Limb (tissue), 2 donors: ENCODE results near the gene ADD1.

Source experiments
- DNase-seq, 2 donors: peaks; one replicate each; pipeline ENCODE4 v3.0.0-alpha.2; 2016; ENCODE audit errors: extremely low spot score in 2 of 2

ADD1 gene

GRCh38 chr4:2805712-2806389 is 37.8 kb upstream of the ADD1 start:
- DNase-seq = no peak

GRCh38 chr4:2806390-2807355 is 37.0 kb upstream of the ADD1 start:
- peak in 1 of 2 donors; percentile 63 for DNase-seq

GRCh38 chr4:2807571-2807970 is 36.1 kb upstream of the ADD1 start:
- no peak for DNase-seq

GRCh38 chr4:2808001-2808400 is 35.6 kb upstream of the ADD1 start:
- DNase-seq = no peak

GRCh38 chr4:2809610-2810180 is 33.9 kb upstream of the ADD1 start:
- DNase-seq = no peak

- DNase-seq = no peak
Observed at GRCh38 chr4:2810388-2810787, 33.3 kb upstream of the ADD1 start.

GRCh38 chr4:2811830-2812611 is 31.6 kb upstream of the ADD1 start:
- peak in 1 of 2 donors; percentile 49 for DNase-seq

- peak in 1 of 2 donors; percentile 60 for DNase-seq
Observed at GRCh38 chr4:2812612-2813354, 30.9 kb upstream of the ADD1 start.

GRCh38 chr4:2813446-2814405 is 29.9 kb upstream of the ADD1 start:
- no peak for DNase-seq

- DNase-seq = no peak
Observed at GRCh38 chr4:2814627-2815270, 28.9 kb upstream of the ADD1 start.

- no peak for DNase-seq
Observed at GRCh38 chr4:2816401-2816954, 27.2 kb upstream of the ADD1 start.

GRCh38 chr4:2817137-2817536 is 26.5 kb upstream of the ADD1 start:
- no peak for DNase-seq

GRCh38 chr4:2817701-2818350 is 25.8 kb upstream of the ADD1 start:
- peak in 1 of 2 donors; percentile 76 for DNase-seq

GRCh38 chr4:2818351-2818939 is 25.2 kb upstream of the ADD1 start:
- peak in 1 of 2 donors; percentile 70 for DNase-seq

GRCh38 chr4:2819244-2820215 is 24.1 kb upstream of the ADD1 start:
- no peak for DNase-seq

GRCh38 chr4:2820216-2820982 is 23.2 kb upstream of the ADD1 start:
- no peak for DNase-seq
